ENCODE results near the gene CHST7.

DNA sequence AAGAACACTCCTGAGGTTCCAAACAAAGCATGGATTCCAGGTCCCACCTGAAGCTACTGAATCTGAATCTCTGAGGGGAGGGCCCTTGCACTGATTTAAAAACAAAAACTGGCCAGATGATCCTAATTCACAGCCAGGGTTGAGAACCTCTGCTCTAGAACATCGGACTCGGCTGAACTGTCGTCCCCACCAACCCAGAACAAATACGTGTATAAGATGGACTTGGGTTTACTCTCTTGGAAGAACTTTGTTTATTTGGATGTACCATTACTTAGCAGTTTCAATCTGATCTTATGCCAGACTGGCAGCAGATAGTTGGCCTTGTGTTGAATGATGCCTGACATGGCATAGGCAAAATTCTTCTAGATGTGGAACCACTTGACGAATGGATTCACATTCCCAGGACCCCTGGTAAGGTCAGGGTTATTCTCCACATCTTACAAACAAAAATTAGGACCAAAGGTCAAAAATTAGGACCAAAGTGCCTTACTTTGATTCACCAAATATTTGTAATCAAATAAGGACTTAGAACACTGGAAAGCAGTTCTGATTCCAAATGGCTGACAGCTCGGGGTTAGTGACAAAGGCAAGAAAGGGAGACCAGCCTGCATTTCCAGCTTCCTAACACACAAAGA lies 29.0 kb downstream of the CHST7 start:
- TF ChIP-seq HNF4A (conservative IDR thresholded peaks at IDR 0.05) (peak; percentile 62 to 73), NR2F2 (IDR thresholded peaks at IDR 0.05) (no peak)
- TF ChIP-seq, protein P1, sequence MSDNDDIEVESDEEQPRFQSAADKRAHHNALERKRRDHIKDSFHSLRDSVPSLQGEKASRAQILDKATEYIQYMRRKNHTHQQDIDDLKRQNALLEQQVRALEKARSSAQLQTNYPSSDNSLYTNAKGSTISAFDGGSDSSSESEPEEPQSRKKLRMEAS (IDR thresholded peaks at IDR 0.05) = no peak
- TF ChIP-seq, protein P2, sequence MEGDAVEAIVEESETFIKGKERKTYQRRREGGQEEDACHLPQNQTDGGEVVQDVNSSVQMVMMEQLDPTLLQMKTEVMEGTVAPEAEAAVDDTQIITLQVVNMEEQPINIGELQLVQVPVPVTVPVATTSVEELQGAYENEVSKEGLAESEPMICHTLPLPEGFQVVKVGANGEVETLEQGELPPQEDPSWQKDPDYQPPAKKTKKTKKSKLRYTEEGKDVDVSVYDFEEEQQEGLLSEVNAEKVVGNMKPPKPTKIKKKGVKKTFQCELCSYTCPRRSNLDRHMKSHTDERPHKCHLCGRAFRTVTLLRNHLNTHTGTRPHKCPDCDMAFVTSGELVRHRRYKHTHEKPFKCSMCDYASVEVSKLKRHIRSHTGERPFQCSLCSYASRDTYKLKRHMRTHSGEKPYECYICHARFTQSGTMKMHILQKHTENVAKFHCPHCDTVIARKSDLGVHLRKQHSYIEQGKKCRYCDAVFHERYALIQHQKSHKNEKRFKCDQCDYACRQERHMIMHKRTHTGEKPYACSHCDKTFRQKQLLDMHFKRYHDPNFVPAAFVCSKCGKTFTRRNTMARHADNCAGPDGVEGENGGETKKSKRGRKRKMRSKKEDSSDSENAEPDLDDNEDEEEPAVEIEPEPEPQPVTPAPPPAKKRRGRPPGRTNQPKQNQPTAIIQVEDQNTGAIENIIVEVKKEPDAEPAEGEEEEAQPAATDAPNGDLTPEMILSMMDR (IDR thresholded peaks at IDR 0.05; ENCODE audit: low read depth, low read length, missing input control) = no peak

Measured in liver (tissue), 3 donors.